Activated B cell treated with CpG ODN at 0.5 μM for 24 hours (primary cell): Measurements from ENCODE around the gene PGBD5. TPM values are rescaled to one million over a fixed set of nuclear protein-coding genes. Genes with fewer than 3 reads are reported as not detected.

Experiments used
- ATAC-seq: fragments of 200-7000 bp; cut with Tn5 transposase; one replicate; pipeline ENCODE4 v1.10.0; 2021; ENCODE audit warnings: low read depth, mild to moderate bottlenecking, moderate library complexity
- CTCF ChIA-PET: fragments of 350-600 bp; sonication (Branson Sonifier 250); formaldehyde crosslinking; loops from one replicate; lab custom pipeline; 2021; ENCODE audit warnings: antibody characterized with exemption; lab: Charles Lee
- POLR2A ChIA-PET: fragments of 350-600 bp; sonication (Branson Sonifier 250); formaldehyde crosslinking; loops from one replicate; lab custom pipeline; 2021; ENCODE audit warnings: antibody characterized with exemption; lab: Charles Lee
- DNase-seq: peaks from one replicate; pipeline ENCODE4 v3.0.0; 2022
- H3K27ac Mint-ChIP-seq: one replicate; pipeline ENCODE4 v1.8.0; 2020; ENCODE audit warnings: mixed read lengths
- H3K27me3 Mint-ChIP-seq: one replicate; pipeline ENCODE4 v1.8.0; 2021; ENCODE audit warnings: mixed read lengths
- H3K36me3 Mint-ChIP-seq: one replicate; pipeline ENCODE4 v1.8.0; 2021; ENCODE audit warnings: low read depth, mixed read lengths
- H3K4me1 Mint-ChIP-seq: one replicate; pipeline ENCODE4 v1.8.0; 2021; ENCODE audit warnings: mixed read lengths
- H3K4me3 Mint-ChIP-seq: one replicate; pipeline ENCODE4 v1.8.0; 2020; ENCODE audit warnings: mild to moderate bottlenecking, mixed read lengths
- H3K9me3 Mint-ChIP-seq: one replicate; pipeline ENCODE4 v1.8.0; 2020; ENCODE audit warnings: mixed read lengths
- intact Hi-C: fragments of 100-400 bp; cut with micrococcal nuclease; formaldehyde crosslinking; loops from one replicate; pipeline ENCODE4 v1.15.1; 2024
- total RNA-seq: library from RNA; stranded (reverse); gene quantifications from 2 replicates; pipeline ENCODE4 v1.2.3, GENCODE V29; 2022
- TF ChIP-seq, protein P1 (sequence below): fragments of 200-600 bp; IDR thresholded peaks from one replicate; pipeline ENCODE4 v1.8.0; 2022; ENCODE audit warnings: antibody characterized with exemption, mild to moderate bottlenecking

PGBD5 gene
- total RNA-seq, 1 donor from 2014 or later: not detected

DNA sequence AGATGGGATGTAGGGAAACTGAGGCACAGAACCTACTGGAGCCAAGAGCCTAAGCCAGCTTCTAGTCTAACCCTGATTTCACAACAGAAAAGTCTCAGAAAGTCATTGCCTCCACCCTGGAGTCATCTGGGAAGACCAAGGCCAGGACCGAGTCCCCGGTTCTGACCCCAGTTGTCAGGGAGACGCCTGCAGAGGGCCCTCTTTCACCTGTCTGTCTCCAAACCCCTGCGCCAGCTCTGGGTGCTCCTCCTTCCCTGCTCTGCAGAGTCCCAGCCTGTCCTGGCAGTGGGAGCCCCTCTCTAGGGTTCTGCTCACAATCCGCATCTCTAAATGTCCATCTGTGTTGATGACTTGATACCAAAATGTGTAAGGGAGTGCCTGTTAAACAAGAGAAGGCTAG lies 149.7 kb downstream of the PGBD5 start:
- ATAC-seq (no peak), DNase-seq (no peak)
- intact Hi-C loops: loop anchor here (10.0 kb wide), 1 partner anchor 172 kb away; no protein-coding TSS in a partner anchor
- Mint-ChIP-seq H3K36me3 (peaks cover 59% of the 10 kb centered on the region), H3K27ac (peak overlapping the region; percentile 59), H3K4me3 (no peak overlapping the region), H3K4me1 (peaks cover 75% of the 10 kb centered on the region), H3K27me3 (no peaks in the 10 kb centered on the region), H3K9me3 (no peaks in the 10 kb centered on the region)
- TF ChIP-seq, protein P1, sequence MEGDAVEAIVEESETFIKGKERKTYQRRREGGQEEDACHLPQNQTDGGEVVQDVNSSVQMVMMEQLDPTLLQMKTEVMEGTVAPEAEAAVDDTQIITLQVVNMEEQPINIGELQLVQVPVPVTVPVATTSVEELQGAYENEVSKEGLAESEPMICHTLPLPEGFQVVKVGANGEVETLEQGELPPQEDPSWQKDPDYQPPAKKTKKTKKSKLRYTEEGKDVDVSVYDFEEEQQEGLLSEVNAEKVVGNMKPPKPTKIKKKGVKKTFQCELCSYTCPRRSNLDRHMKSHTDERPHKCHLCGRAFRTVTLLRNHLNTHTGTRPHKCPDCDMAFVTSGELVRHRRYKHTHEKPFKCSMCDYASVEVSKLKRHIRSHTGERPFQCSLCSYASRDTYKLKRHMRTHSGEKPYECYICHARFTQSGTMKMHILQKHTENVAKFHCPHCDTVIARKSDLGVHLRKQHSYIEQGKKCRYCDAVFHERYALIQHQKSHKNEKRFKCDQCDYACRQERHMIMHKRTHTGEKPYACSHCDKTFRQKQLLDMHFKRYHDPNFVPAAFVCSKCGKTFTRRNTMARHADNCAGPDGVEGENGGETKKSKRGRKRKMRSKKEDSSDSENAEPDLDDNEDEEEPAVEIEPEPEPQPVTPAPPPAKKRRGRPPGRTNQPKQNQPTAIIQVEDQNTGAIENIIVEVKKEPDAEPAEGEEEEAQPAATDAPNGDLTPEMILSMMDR: no peak
- CTCF ChIA-PET: no interaction called here
- POLR2A ChIA-PET: no interaction called here

GRCh38 chr1:230274254-230274653 lies 151.9 kb downstream of the PGBD5 start:
- Mint-ChIP-seq H3K27ac (peak overlapping the region; percentile 71), H3K36me3 (peaks cover 56% of the 10 kb centered on the region), H3K9me3 (no peaks in the 10 kb centered on the region), H3K27me3 (no peaks in the 10 kb centered on the region), H3K4me3 (peak overlapping the region; percentile 38), H3K4me1 (peaks cover 74% of the 10 kb centered on the region)
- POLR2A ChIA-PET: interaction anchor here (0.5 to 1.3 kb wide), 3 partner anchors 30 to 162 kb away, joined by 3 read pairs; no protein-coding TSS in a partner anchor
- intact Hi-C loops: loop anchor here (5.0 to 10.0 kb wide), 2 partner anchors 33 to 169 kb away; no protein-coding TSS in a partner anchor
- TF ChIP-seq, protein P1: no peak
- ATAC-seq (no peak), DNase-seq (no peak)
- CTCF ChIA-PET: no interaction called here

GRCh38 chr1:230273141-230273710 lies 152.9 kb downstream of the PGBD5 start:
- TF ChIP-seq, protein P1: no peak
- peaks cover 50% of the 10 kb centered on the region for H3K36me3 Mint-ChIP-seq
- CTCF ChIA-PET: no interaction called here
- POLR2A ChIA-PET: interaction anchor here (1.0 to 1.3 kb wide), 2 partner anchors 31 to 151 kb away, joined by 3 read pairs; no protein-coding TSS in a partner anchor
- no peak overlapping the region for H3K4me3 Mint-ChIP-seq
- H3K27me3 Mint-ChIP-seq: no peaks in the 10 kb centered on the region
- no peak for ATAC-seq
- peaks cover 68% of the 10 kb centered on the region for H3K4me1 Mint-ChIP-seq
- no peak overlapping the region for H3K27ac Mint-ChIP-seq
- no peak for DNase-seq
- intact Hi-C loops: loop anchor here (5.0 to 10.0 kb wide), 2 partner anchors 34 to 168 kb away; no protein-coding TSS in a partner anchor
- no peaks in the 10 kb centered on the region for H3K9me3 Mint-ChIP-seq

- CTCF ChIA-PET: no interaction called here
- H3K9me3 Mint-ChIP-seq: no peaks in the 10 kb centered on the region
- TF ChIP-seq, protein P1: no peak
- intact Hi-C loops: loop anchor here (5.0 to 10.0 kb wide), 2 partner anchors 35 to 168 kb away; no protein-coding TSS in a partner anchor
- no peak for DNase-seq
- ATAC-seq: no peak
- peaks cover 53% of the 10 kb centered on the region for H3K36me3 Mint-ChIP-seq
- POLR2A ChIA-PET: no interaction called here
- H3K4me3 Mint-ChIP-seq: no peak overlapping the region
- peaks cover 64% of the 10 kb centered on the region for H3K4me1 Mint-ChIP-seq
- H3K27ac Mint-ChIP-seq: peak overlapping the region; percentile 18
- H3K27me3 Mint-ChIP-seq: no peaks in the 10 kb centered on the region
Measured at GRCh38 chr1:230272557-230272956, 153.6 kb downstream of the PGBD5 start.

DNA sequence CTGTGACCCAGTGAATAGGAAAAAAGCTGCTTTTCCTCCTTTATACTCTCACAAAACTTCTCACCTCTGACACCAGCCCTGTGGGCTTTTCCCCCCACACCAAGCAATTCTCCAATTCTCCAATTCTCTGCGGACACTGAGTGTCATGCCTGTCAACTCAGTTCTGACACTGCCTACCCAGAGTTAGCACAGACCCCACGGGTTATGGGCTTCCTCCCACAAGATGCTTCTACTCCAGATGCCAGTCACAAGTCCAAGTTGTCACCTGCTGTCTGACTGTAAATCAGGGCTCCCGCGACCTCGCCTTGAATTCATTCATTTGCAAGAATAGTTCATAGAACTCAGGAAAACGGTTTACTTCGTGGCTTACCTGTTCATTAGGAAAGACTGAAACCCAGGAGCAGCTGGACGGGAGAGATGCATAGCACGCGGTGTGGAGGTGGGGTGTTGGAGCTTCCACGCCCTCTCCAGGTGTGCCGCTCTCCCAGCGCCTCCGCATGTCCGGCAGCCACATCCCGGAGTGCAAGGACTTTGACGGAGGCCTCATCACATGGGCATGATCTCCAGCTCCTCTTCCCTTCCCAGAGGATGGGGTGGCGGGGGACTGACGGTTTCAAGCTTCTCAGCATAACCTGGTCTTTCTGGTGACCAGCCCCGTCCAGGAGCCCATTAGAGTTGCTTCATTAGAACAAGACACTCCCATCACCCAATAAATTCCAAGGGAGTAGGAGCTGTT lies 154.7 kb downstream of the PGBD5 start:
- ChIA-PET POLR2A (interaction anchor here (1.4 to 1.5 kb wide), 2 partner anchors 29 to 34 kb away, joined by 5 to 7 read pairs; no protein-coding TSS in a partner anchor), CTCF (no interaction called here)
- Mint-ChIP-seq H3K27me3 (no peaks in the 10 kb centered on the region), H3K27ac (peak overlapping the region; percentile 60), H3K4me3 (peak overlapping the region; percentile 0), H3K36me3 (peaks cover 53% of the 10 kb centered on the region), H3K4me1 (peaks cover 53% of the 10 kb centered on the region), H3K9me3 (no peaks in the 10 kb centered on the region)
- DNase-seq (no peak), ATAC-seq (no peak)
- TF ChIP-seq, protein P1: no peak
- intact Hi-C loops: loop anchor here (5.0 to 10.0 kb wide), 2 partner anchors 36 to 167 kb away; no protein-coding TSS in a partner anchor
